WTC11 (cell line): ENCODE results near the gene ZNF343. TPM values are rescaled to one million over a fixed set of nuclear protein-coding genes. Genes with fewer than 3 reads are reported as not detected.

Experiments
- ATAC-seq: fragments of 200-7000 bp; cut with Tn5 transposase; 2 replicates; pipeline ENCODE4 v1.10.0; 2021; ENCODE audit warnings: mild to moderate bottlenecking, moderate library complexity
- CTCF ChIA-PET: fragments of 300-600 bp; sonication (Branson Sonifier 250); formaldehyde crosslinking; loops from one replicate; lab custom pipeline; 2021; ENCODE audit warnings: antibody characterized with exemption; lab: Charles Lee
- POLR2A ChIA-PET: fragments of 350-600 bp; sonication (Branson Sonifier 250); formaldehyde crosslinking; loops from one replicate; lab custom pipeline; 2021; ENCODE audit warnings: antibody characterized with exemption; lab: Charles Lee
- DNase-seq: peaks from one replicate; pipeline ENCODE4 v3.0.0; 2021; ENCODE audit warnings: low spot score
- H3K27ac Mint-ChIP-seq: 2 replicates; pipeline ENCODE4 v1.8.0; 2021; ENCODE audit warnings: mixed read lengths
- H3K27me3 Mint-ChIP-seq: 2 replicates; pipeline ENCODE4 v1.8.0; 2021; ENCODE audit warnings: low read depth, mild to moderate bottlenecking, moderate library complexity, mixed read lengths
- H3K36me3 Mint-ChIP-seq: 2 replicates; pipeline ENCODE4 v1.8.0; 2021; ENCODE audit warnings: mixed read lengths
- H3K4me1 Mint-ChIP-seq: 2 replicates; pipeline ENCODE4 v1.8.0; 2022; ENCODE audit warnings: mixed read lengths
- H3K4me3 Mint-ChIP-seq: 2 replicates; pipeline ENCODE4 v1.8.0; 2021; ENCODE audit warnings: mild to moderate bottlenecking, moderate library complexity, mixed read lengths
- H3K9me3 Mint-ChIP-seq: 2 replicates; pipeline ENCODE4 v1.8.0; 2021; ENCODE audit warnings: mixed read lengths
- AFF4 ChIP-seq: sonication (generic); formaldehyde crosslinking; IDR thresholded peaks from 2 replicates; pipeline ENCODE4 v1.8.1; 2023; ENCODE audit warnings: mild to moderate bottlenecking, missing genetic modification reagents, borderline replicate concordance
- ARID4B ChIP-seq: sonication (generic); formaldehyde crosslinking; IDR thresholded peaks from 2 replicates; pipeline ENCODE4 v1.8.0; 2023; ENCODE audit warnings: missing genetic modification reagents, mild to moderate bottlenecking, borderline replicate concordance
- ATF1 ChIP-seq: sonication (generic); formaldehyde crosslinking; IDR thresholded peaks from 2 replicates; pipeline ENCODE4 v1.8.1; 2023; ENCODE audit warnings: mild to moderate bottlenecking, moderate library complexity, missing genetic modification reagents
- ATF2 ChIP-seq: sonication (generic); formaldehyde crosslinking; IDR thresholded peaks from 2 replicates; pipeline ENCODE4 v1.8.1; 2022; ENCODE audit warnings: low read depth, missing genetic modification reagents, borderline replicate concordance
- FOXJ3 ChIP-seq: sonication (generic); formaldehyde crosslinking; IDR thresholded peaks from 2 replicates; pipeline ENCODE4 v1.9.0; 2021; ENCODE audit warnings: missing genetic modification reagents, mild to moderate bottlenecking, borderline replicate concordance
- FOXP4 ChIP-seq: sonication (generic); formaldehyde crosslinking; IDR thresholded peaks from 2 replicates; pipeline ENCODE4 v1.8.0; 2022; ENCODE audit warnings: mild to moderate bottlenecking, missing genetic modification reagents
- GRHL2 ChIP-seq: fragments of 250-450 bp; sonication (Bioruptor Pico); IDR thresholded peaks from 2 replicates; pipeline ENCODE4 v1.8.0; 2022; ENCODE audit warnings: mild to moderate bottlenecking, moderate library complexity; ENCODE audit not compliant: insufficient replicate concordance, severe bottlenecking
- HMGA2 ChIP-seq: fragments of 250-450 bp; sonication (Bioruptor Pico); IDR thresholded peaks from 2 replicates; pipeline ENCODE4 v1.4.0; 2021; ENCODE audit warnings: mild to moderate bottlenecking, moderate library complexity
- HMGXB4 ChIP-seq: sonication (generic); formaldehyde crosslinking; IDR thresholded peaks from 2 replicates; pipeline ENCODE4 v1.8.1; 2023; ENCODE audit warnings: mild to moderate bottlenecking, moderate library complexity, missing genetic modification reagents
- IRF1 ChIP-seq: sonication (generic); formaldehyde crosslinking; IDR thresholded peaks from 2 replicates; pipeline ENCODE4 v1.8.0; 2023; ENCODE audit warnings: missing genetic modification reagents
- MLX ChIP-seq: sonication (generic); formaldehyde crosslinking; IDR thresholded peaks from 2 replicates; pipeline ENCODE4 v1.8.1; 2023; ENCODE audit warnings: mild to moderate bottlenecking, missing genetic modification reagents, moderate library complexity
- NR2C2 ChIP-seq: sonication (generic); formaldehyde crosslinking; IDR thresholded peaks from 2 replicates; pipeline ENCODE4 v1.8.0; 2022; ENCODE audit warnings: mild to moderate bottlenecking, missing genetic modification reagents
- OVOL2 ChIP-seq: fragments of 250-450 bp; sonication (Bioruptor Pico); IDR thresholded peaks from 2 replicates; pipeline ENCODE4 v1.9.0; 2021; ENCODE audit warnings: mild to moderate bottlenecking, borderline replicate concordance
- PRRX2 ChIP-seq: fragments of 250-450 bp; sonication (Bioruptor Pico); IDR thresholded peaks from 2 replicates; pipeline ENCODE4 v1.8.0; 2021; ENCODE audit warnings: mild to moderate bottlenecking
- RORB ChIP-seq: fragments of 250-450 bp; sonication (Bioruptor Pico); IDR thresholded peaks from 2 replicates; pipeline ENCODE4 v1.9.0; 2021; ENCODE audit warnings: mild to moderate bottlenecking
- TEAD1 ChIP-seq: sonication (generic); formaldehyde crosslinking; IDR thresholded peaks from 2 replicates; pipeline ENCODE4 v1.8.0; 2022; ENCODE audit warnings: mild to moderate bottlenecking, missing genetic modification reagents
- ZBTB21 ChIP-seq: sonication (generic); formaldehyde crosslinking; IDR thresholded peaks from 2 replicates; pipeline ENCODE4 v1.8.1; 2023; ENCODE audit warnings: mild to moderate bottlenecking, missing genetic modification reagents, borderline replicate concordance
- ZNF263 ChIP-seq: sonication (generic); formaldehyde crosslinking; IDR thresholded peaks from 2 replicates; pipeline ENCODE4 v1.8.1; 2022; ENCODE audit warnings: low read depth, mild to moderate bottlenecking, moderate library complexity, missing genetic modification reagents
- ZNF425 ChIP-seq: fragments of 250-450 bp; sonication (Bioruptor Pico); conservative IDR thresholded peaks from 2 replicates; pipeline ENCODE4 v1.9.0; 2021; ENCODE audit warnings: mild to moderate bottlenecking
- ZNF671 ChIP-seq: fragments of 250-450 bp; sonication (Bioruptor Pico); IDR thresholded peaks from 2 replicates; pipeline ENCODE4 v1.8.0; 2021; ENCODE audit warnings: mild to moderate bottlenecking
- total RNA-seq: library from RNA; stranded (reverse); gene quantifications from 3 replicates; pipeline ENCODE4 v1.2.3, GENCODE V29; 2021

The ZNF343 gene
- total RNA-seq, 1 experiment from 2014 or later, result 7.6 TPM

GRCh38 chr20:2533118-2533517, 24.4 kb upstream of the ZNF343 start:
- H3K36me3 Mint-ChIP-seq, result no peaks in the 10 kb centered on the region
- no peaks in the 10 kb centered on the region for H3K9me3 Mint-ChIP-seq
- H3K27ac Mint-ChIP-seq, result no peak overlapping the region
- no peak for ATAC-seq
- TF ChIP-seq ZNF425 (CRISPR knock-in tag) (no peak), MLX (CRISPR knock-in tag) (no peak), HMGA2 (CRISPR knock-in tag) (no peak), IRF1 (no peak), ZNF671 (CRISPR knock-in tag) (no peak), HMGXB4 (CRISPR knock-in tag) (no peak), TEAD1 (no peak), FOXJ3 (CRISPR knock-in tag) (no peak), PRRX2 (CRISPR knock-in tag) (no peak), AFF4 (CRISPR knock-in tag) (no peak), ARID4B (CRISPR knock-in tag) (no peak), OVOL2 (CRISPR knock-in tag) (no peak), RORB (CRISPR knock-in tag) (no peak), GRHL2 (CRISPR knock-in tag) (no peak), ZBTB21 (CRISPR knock-in tag) (no peak), NR2C2 (CRISPR knock-in tag) (no peak), FOXP4 (no peak), ATF1 (CRISPR knock-in tag) (no peak), ATF2 (CRISPR knock-in tag) (no peak), ZNF263 (no peak)
- TF ChIP-seq, all 79 proteins: peak for 0
- H3K4me1 Mint-ChIP-seq, result peaks cover 14% of the 10 kb centered on the region
- no peak for DNase-seq
- peaks cover 29% of the 10 kb centered on the region for H3K27me3 Mint-ChIP-seq
- ChIA-PET POLR2A (no interaction called here), CTCF (interaction anchor here (2.1 kb wide), 1 partner anchor 11 kb away, joined by 9 read pairs; no protein-coding TSS in a partner anchor)
- no peak overlapping the region for H3K4me3 Mint-ChIP-seq
